ENCODE results near the gene MED15. TPM values are rescaled to one million over a fixed set of nuclear protein-coding genes. Genes with fewer than 3 reads are reported as not detected.
"Not testable (repeated sequence)": the region's sequence is repeated elsewhere in the genome, so short reads cannot be mapped to it uniquely, and the experiment has no call there.

The MED15 gene
- total RNA-seq, 4 donors from 2014 or later: 37.5 to 69.4 (median 52.7) TPM

DNA sequence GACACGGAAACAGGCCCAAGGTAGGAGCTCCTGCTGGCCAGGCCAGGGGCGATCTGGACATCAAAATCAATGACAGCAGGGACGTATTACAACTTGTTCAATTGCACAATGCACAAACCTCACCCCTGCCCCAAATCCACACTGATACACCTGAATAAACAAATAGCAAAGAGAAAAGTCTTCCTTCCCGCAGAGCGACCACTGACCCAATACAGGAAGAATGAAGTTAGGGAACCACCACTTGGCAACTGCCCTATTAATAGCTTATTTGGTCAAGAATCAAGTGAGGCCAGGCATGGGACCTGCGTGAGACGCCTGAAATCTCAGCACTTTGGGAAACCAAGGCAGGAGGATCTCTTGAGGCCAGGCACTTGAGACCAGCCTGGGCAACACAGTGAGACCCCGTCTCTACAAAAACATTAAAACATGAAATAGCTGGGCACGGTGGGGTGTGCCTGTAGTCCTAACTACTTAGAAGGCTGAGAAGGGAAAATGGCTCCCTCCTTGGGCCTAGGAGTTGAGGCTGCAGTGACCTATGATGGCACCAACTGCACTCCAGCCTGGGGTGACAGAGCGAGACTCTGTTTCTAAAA lies 109.1 kb downstream of the MED15 start:
- no peak for TF ChIP-seq POLR2A (IDR thresholded peaks at IDR 0.05)
- TF ChIP-seq, protein P1, sequence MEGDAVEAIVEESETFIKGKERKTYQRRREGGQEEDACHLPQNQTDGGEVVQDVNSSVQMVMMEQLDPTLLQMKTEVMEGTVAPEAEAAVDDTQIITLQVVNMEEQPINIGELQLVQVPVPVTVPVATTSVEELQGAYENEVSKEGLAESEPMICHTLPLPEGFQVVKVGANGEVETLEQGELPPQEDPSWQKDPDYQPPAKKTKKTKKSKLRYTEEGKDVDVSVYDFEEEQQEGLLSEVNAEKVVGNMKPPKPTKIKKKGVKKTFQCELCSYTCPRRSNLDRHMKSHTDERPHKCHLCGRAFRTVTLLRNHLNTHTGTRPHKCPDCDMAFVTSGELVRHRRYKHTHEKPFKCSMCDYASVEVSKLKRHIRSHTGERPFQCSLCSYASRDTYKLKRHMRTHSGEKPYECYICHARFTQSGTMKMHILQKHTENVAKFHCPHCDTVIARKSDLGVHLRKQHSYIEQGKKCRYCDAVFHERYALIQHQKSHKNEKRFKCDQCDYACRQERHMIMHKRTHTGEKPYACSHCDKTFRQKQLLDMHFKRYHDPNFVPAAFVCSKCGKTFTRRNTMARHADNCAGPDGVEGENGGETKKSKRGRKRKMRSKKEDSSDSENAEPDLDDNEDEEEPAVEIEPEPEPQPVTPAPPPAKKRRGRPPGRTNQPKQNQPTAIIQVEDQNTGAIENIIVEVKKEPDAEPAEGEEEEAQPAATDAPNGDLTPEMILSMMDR (IDR thresholded peaks at IDR 0.05 in 4 of 5, conservative IDR thresholded peaks at IDR 0.05 in 1 of 5): no peak
- no peaks in the 10 kb centered on the region for H3K9me3 ChIP-seq
- no peak overlapping the region for H3K27ac ChIP-seq
- no peaks in the 10 kb centered on the region for H3K27me3 ChIP-seq
- H3K4me1 ChIP-seq: no peaks in the 10 kb centered on the region
- DNase-seq (no peak), ATAC-seq (no peak)
- H3K36me3 ChIP-seq: no peaks in the 10 kb centered on the region
- in situ Hi-C loops (cut with MboI; ENCODE audit: low sequenced_read_pairs in 4 of 4): no loop called here
- intact Hi-C loops (cut with DNase I; ENCODE audit: low total_unique reads): no loop called here
- no peak overlapping the region for H3K4me3 ChIP-seq

DNA sequence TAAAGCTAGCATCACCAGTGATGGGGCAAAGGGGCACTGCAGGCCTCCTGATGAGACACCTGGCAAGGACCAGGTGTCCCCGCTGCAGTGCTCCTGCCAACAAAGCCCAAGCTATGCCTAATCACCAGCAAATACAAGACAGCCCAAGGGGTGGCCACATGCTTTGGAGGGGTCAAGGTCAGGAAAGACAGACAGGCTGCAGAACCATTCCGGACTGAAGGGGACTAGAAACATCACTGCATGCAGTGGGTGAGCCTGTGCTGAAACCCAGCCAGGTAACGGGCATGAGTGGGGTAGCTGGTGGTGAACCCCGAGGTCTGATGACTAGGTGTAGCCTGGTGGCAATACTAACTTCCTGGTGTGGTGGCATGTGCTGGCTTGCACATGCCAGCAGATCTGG lies 111.1 kb downstream of the MED15 start:
- intact Hi-C loops (cut with DNase I; ENCODE audit: low total_unique reads): no loop called here
- Histone ChIP-seq H3K27me3 (no peaks in the 10 kb centered on the region), H3K9me3 (no peaks in the 10 kb centered on the region), H3K4me3 (no peak overlapping the region), H3K27ac (no peak overlapping the region), H3K36me3 (no peaks in the 10 kb centered on the region), H3K4me1 (no peaks in the 10 kb centered on the region)
- in situ Hi-C loops (cut with MboI; ENCODE audit: low sequenced_read_pairs in 4 of 4): no loop called here
- TF ChIP-seq, protein P1 (IDR thresholded peaks at IDR 0.05 in 4 of 5, conservative IDR thresholded peaks at IDR 0.05 in 1 of 5): no peak
- no peak for TF ChIP-seq POLR2A (IDR thresholded peaks at IDR 0.05)
- no peak for ATAC-seq
- no peak for DNase-seq

DNA sequence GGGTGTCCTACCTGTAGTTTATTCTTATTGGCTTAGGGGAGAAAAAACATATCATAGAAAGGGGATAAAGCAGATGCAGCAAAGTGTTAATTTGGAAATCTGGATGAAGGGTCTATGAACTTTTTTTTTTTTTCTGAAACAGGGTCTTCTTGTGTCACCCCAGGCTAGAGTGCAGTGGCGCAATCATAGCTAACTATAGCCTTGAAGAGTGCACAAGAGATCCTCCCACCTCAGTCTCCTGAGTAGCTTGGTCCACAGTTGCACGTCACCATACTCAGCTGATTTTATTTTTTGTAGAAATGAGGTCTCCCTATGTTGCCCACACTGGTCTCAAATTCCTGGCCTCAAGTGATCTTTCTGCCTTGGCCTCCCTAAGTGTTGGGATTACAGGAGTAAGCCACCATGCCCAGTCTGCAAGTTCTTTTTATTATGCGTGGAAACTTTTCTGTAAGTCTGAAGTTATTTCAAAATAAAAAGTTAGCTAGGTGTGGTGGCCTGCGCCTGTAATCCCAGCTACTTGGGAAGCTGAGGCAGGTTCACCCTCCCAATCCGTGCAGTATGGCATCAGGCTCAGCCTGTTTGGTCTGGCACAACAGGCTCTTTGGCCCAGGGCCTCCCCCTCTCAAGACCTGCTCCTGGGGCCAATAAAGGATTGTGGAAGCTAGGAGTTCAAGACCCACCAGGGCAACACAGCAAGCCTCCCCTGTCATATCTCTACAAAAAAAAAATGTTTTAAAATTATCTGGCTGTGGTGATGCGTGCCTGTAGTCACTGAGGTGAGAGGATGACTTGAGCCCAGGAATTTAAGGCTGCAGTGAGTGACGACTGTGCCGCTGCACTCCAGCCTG lies 111.9 kb downstream of the MED15 start:
- intact Hi-C loops (cut with DNase I; ENCODE audit: low total_unique reads): no loop called here
- no peak for ATAC-seq

DNA sequence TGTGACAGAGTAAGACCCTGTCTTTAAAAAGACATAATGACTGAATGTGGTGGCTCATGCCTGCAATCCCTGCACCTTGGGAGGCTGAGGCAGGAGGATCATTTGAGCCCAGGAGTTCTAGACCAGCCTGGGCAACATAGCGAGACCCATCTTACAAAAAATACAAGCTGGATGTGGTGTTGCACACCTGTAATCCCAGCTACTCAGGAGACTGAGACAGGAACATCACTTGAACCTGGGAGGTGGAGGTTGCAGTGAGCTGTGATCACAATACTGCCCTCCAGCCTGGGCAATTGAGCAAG lies 112.4 kb downstream of the MED15 start:
- H3K4me3 ChIP-seq; H3K4me1 ChIP-seq; in situ Hi-C loops (cut with MboI; ENCODE audit: low sequenced_read_pairs in 4 of 4); intact Hi-C loops (cut with DNase I; ENCODE audit: low total_unique reads); DNase-seq; ATAC-seq; H3K27ac ChIP-seq; H3K27me3 ChIP-seq; H3K9me3 ChIP-seq; H3K36me3 ChIP-seq: not testable (repeated sequence)

More for the DNA sequence above, 111.9 kb downstream of the MED15 start:
- Histone ChIP-seq H3K9me3 (no peaks in the 10 kb centered on the region), H3K4me3 (no peak overlapping the region), H3K27me3 (no peaks in the 10 kb centered on the region), H3K4me1 (no peaks in the 10 kb centered on the region), H3K36me3 (no peaks in the 10 kb centered on the region), H3K27ac (no peak overlapping the region)
- in situ Hi-C loops (cut with MboI; ENCODE audit: low sequenced_read_pairs in 4 of 4): no loop called here
- DNase-seq: no peak
- TF ChIP-seq, protein P1 (IDR thresholded peaks at IDR 0.05 in 4 of 5, conservative IDR thresholded peaks at IDR 0.05 in 1 of 5): no peak
- TF ChIP-seq POLR2A (IDR thresholded peaks at IDR 0.05): no peak

DNA sequence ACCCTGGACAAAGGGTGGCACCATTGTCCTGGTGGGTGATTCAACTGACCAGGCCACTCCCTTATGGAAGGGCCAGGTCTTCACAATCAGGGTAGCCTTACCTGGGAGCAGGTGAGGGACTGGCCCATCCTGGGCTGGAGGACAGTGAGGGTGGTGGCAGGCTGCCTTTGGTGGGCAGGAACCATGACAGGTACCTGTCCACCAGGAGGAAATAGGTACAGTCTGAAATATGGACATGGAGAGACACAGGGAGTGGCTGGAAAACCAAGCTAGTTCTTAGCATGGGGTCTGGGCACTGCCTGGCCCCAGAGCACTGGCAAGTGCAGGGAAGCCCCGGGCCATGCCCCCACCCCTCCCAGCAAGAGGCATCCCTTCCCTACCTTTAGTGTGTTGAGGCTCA lies 113.8 kb downstream of the MED15 start:
- in situ Hi-C loops (cut with MboI; ENCODE audit: low sequenced_read_pairs in 4 of 4): no loop called here
- H3K27ac ChIP-seq: no peak overlapping the region
- no peak for TF ChIP-seq POLR2A (IDR thresholded peaks at IDR 0.05)
- TF ChIP-seq, protein P1 (IDR thresholded peaks at IDR 0.05 in 4 of 5, conservative IDR thresholded peaks at IDR 0.05 in 1 of 5): no peak
- no peaks in the 10 kb centered on the region for H3K9me3 ChIP-seq
- ATAC-seq (no peak), DNase-seq (no peak)
- H3K36me3 ChIP-seq: no peaks in the 10 kb centered on the region
- no peak overlapping the region for H3K4me3 ChIP-seq
- no peaks in the 10 kb centered on the region for H3K4me1 ChIP-seq
- no peaks in the 10 kb centered on the region for H3K27me3 ChIP-seq
- intact Hi-C loops (cut with DNase I; ENCODE audit: low total_unique reads): no loop called here

Measured in gastrocnemius medialis (tissue), 4 donors.